Measurements from ENCODE around the gene THRA.
A peak's percentile ranks its signal among the peaks of the same experiment; 100 is the strongest.

The THRA gene

GRCh38 chr17:40060887-40061608 lies 1.7 kb upstream of the THRA start:
- no peak for DNase-seq (ENCODE audit: low spot score)
- TF ChIP-seq, protein P1, sequence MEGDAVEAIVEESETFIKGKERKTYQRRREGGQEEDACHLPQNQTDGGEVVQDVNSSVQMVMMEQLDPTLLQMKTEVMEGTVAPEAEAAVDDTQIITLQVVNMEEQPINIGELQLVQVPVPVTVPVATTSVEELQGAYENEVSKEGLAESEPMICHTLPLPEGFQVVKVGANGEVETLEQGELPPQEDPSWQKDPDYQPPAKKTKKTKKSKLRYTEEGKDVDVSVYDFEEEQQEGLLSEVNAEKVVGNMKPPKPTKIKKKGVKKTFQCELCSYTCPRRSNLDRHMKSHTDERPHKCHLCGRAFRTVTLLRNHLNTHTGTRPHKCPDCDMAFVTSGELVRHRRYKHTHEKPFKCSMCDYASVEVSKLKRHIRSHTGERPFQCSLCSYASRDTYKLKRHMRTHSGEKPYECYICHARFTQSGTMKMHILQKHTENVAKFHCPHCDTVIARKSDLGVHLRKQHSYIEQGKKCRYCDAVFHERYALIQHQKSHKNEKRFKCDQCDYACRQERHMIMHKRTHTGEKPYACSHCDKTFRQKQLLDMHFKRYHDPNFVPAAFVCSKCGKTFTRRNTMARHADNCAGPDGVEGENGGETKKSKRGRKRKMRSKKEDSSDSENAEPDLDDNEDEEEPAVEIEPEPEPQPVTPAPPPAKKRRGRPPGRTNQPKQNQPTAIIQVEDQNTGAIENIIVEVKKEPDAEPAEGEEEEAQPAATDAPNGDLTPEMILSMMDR (IDR thresholded peaks at IDR 0.05; ENCODE audit: borderline replicate concordance, control extremely low read depth, extremely low read depth, insufficient read depth, missing control alignments), result no peak
- in situ Hi-C loops (cut with MboI; ENCODE audit: low sequenced_read_pairs, unreplicated experiment), result no loop called here

- DNase-seq (ENCODE audit: low spot score), result no peak
- in situ Hi-C loops (cut with MboI; ENCODE audit: low sequenced_read_pairs, unreplicated experiment), result no loop called here
- TF ChIP-seq, protein P1 (IDR thresholded peaks at IDR 0.05; ENCODE audit: borderline replicate concordance, control extremely low read depth, extremely low read depth, insufficient read depth, missing control alignments), result no peak
Observed at GRCh38 chr17:40061609-40062038, 1.1 kb upstream of the THRA start.

DNA sequence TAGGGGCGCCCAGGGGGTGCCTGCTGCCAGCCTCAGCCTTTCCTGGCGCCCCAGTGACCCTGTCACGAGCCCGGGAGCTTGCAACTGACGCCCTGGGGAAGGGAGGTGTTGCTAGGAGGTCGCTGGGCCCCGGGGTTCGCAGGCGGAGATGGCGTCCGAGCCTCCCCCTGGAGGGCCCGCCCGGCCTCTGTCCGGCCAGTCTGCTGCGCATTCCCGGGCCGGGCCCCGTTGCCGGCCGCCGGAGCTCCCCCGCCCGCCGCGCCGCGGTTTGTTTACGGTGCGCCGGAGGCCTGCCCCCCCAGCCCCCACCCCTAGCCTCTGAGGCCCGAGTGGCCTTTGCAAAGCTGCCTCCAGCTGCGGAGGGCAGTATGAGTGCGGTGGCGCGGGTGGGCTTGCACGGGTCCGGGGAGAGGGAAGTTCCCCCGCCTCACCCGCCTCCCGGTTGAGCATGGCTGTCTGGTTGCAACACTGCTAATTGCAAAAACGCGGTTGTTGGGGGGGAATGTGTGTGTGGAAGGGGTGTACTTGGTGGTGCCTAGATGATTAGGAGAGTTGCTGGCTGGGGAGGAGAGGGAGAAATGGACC lies 514 bp downstream of the THRA start:
- TF ChIP-seq, protein P1 (IDR thresholded peaks at IDR 0.05; ENCODE audit: borderline replicate concordance, control extremely low read depth, extremely low read depth, insufficient read depth, missing control alignments), result no peak
- in situ Hi-C loops (cut with MboI; ENCODE audit: low sequenced_read_pairs, unreplicated experiment), result no loop called here
- peak; percentile 68 for DNase-seq (ENCODE audit: low spot score)

DNA sequence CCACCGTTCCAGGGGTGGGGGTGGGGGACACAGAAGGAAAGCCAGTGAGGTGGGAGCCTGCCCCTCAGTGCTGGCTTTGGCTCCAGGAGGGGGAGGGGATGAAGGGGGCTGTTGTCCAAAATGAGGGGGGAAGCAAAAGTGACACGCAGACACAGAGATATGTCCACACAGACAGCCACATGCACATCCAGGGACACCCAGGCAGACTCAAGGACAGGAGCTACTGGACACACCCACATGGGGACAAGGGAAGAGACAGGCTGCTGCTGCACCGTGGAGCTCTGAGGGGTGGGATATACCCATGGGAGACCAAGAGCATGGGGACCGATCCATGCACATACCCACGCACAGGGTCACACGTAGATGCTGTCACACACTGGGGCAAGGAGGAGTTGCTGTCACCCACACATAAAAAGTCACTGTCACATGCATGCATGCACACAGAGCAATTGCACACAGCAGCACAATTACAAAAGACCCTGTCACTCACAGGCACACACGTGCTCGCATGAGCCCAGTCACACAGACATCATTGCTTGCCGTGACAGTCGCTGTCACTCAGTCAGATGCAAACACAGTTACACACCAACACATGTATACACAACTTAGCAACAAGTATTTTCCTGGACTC lies 1.3 kb downstream of the THRA start:
- in situ Hi-C loops (cut with MboI; ENCODE audit: low sequenced_read_pairs, unreplicated experiment), result no loop called here
- TF ChIP-seq, protein P1 (IDR thresholded peaks at IDR 0.05; ENCODE audit: borderline replicate concordance, control extremely low read depth, extremely low read depth, insufficient read depth, missing control alignments), result no peak
- no peak for DNase-seq (ENCODE audit: low spot score)

GRCh38 chr17:40064971-40065768 lies 2.4 kb downstream of the THRA start:
- TF ChIP-seq, protein P1 (IDR thresholded peaks at IDR 0.05; ENCODE audit: borderline replicate concordance, control extremely low read depth, extremely low read depth, insufficient read depth, missing control alignments), result no peak
- no peak for DNase-seq (ENCODE audit: low spot score)
- in situ Hi-C loops (cut with MboI; ENCODE audit: low sequenced_read_pairs, unreplicated experiment), result no loop called here
